SU-DHL-6 (cell line): Measurements from ENCODE around the gene APCDD1.

Experiments used
- H2AFZ ChIP-seq: fragments of 200-600 bp; sonication (generic); 2 replicates; pipeline ENCODE4 v1.6.1; 2014; ENCODE audit warnings: low read depth, mild to moderate bottlenecking, moderate library complexity, mixed read lengths, antibody characterized with exemption, low read length; ENCODE audit not compliant: severe bottlenecking
- H3F3A ChIP-seq: fragments of 200-600 bp; shearing (Covaris generic); 2 replicates; pipeline ENCODE4 v1.6.0; 2016; ENCODE audit warnings: antibody characterized with exemption, mild to moderate bottlenecking; ENCODE audit not compliant: insufficient read depth
- H3K27ac ChIP-seq: fragments of 200-600 bp; sonication (generic); 2 replicates; pipeline ENCODE4 v1.5.1; 2016; ENCODE audit warnings: low read depth, mild to moderate bottlenecking, low read length, moderate library complexity, mixed read lengths
- H3K27me3 ChIP-seq: fragments of 200-600 bp; sonication (generic), shearing (Covaris generic); 2 replicates; pipeline ENCODE4 v1.6.0; 2014; ENCODE audit warnings: mild to moderate bottlenecking, low read length
- H3K36me3 ChIP-seq: fragments of 200-600 bp; sonication (generic); 2 replicates; pipeline ENCODE4 v1.6.1; 2014; ENCODE audit warnings: mild to moderate bottlenecking, low read length, mixed read lengths
- H3K4me2 ChIP-seq: fragments of 300-600, 200-600 bp; shearing (Covaris generic), sonication (generic); 2 replicates; pipeline ENCODE4 v1.6.0; 2014; ENCODE audit warnings: low read length, low read depth, mild to moderate bottlenecking; ENCODE audit not compliant: poor library complexity, severe bottlenecking
- H3K4me3 ChIP-seq: fragments of 200-600 bp; sonication (generic); 2 replicates; pipeline ENCODE4 v1.5.1; 2014; ENCODE audit warnings: antibody characterized with exemption, low read length, mild to moderate bottlenecking, mixed read lengths; ENCODE audit not compliant: insufficient read depth, poor library complexity, severe bottlenecking
- H3K79me2 ChIP-seq: fragments of 200-600 bp; sonication (generic); 2 replicates; pipeline ENCODE4 v1.6.1; 2014; ENCODE audit warnings: mild to moderate bottlenecking, low read length, moderate library complexity; ENCODE audit not compliant: insufficient read depth
- H3K9ac ChIP-seq: fragments of 200-600 bp; sonication (generic); 2 replicates; pipeline ENCODE4 v1.7.0; 2014; ENCODE audit warnings: mild to moderate bottlenecking, low read length
- H3K9me2 ChIP-seq: fragments of 200-600 bp; sonication (generic); replicated peaks from 2 replicates; pipeline ENCODE4 v1.6.1; 2014; ENCODE audit warnings: low read length; ENCODE audit not compliant: insufficient read depth
- H3K9me3 ChIP-seq: fragments of 200-600 bp; sonication (generic); 2 replicates; pipeline ENCODE4 v1.6.1; 2014; ENCODE audit warnings: low read length, mixed read lengths; ENCODE audit not compliant: insufficient read depth
- H4K20me1 ChIP-seq: fragments of 200-600 bp; sonication (generic); 2 replicates; pipeline ENCODE4 v1.6.1; 2014; ENCODE audit warnings: low read depth, mild to moderate bottlenecking, antibody characterized with exemption, low read length, moderate library complexity, mixed read lengths
- CTCF ChIP-seq: fragments of 200-600 bp; sonication (generic); IDR thresholded peaks from one replicate; pipeline ENCODE4 v1.5.1; 2017; ENCODE audit warnings: antibody characterized with exemption, mild to moderate bottlenecking, low read length, moderate library complexity; ENCODE audit not compliant: insufficient read depth, poor library complexity, severe bottlenecking
- EZH2phosphoT487 ChIP-seq: fragments of 200-600 bp; sonication (generic), shearing (Covaris generic); conservative IDR thresholded peaks from 2 replicates; pipeline ENCODE4 v1.6.1; 2018; ENCODE audit warnings: mild to moderate bottlenecking, antibody characterized with exemption, low read length, moderate library complexity, mixed read lengths

APCDD1 gene

GRCh38 chr18:10523544-10523943 lies 69.1 kb downstream of the APCDD1 start:
- H3K9me2 ChIP-seq, result no peaks in the 10 kb centered on the region
- no peaks in the 10 kb centered on the region for H3K36me3 ChIP-seq
- peaks cover 24% of the 10 kb centered on the region for H3K79me2 ChIP-seq
- no peaks in the 10 kb centered on the region for H3K27me3 ChIP-seq
- H3F3A ChIP-seq, result no peaks in the 10 kb centered on the region
- no peaks in the 10 kb centered on the region for H3K9me3 ChIP-seq
- no peak overlapping the region for H3K4me3 ChIP-seq
- H2AFZ ChIP-seq, result no peak overlapping the region
- H3K9ac ChIP-seq, result no peak overlapping the region
- H3K4me2 ChIP-seq, result no peak overlapping the region
- no peak overlapping the region for H3K27ac ChIP-seq
- TF ChIP-seq EZH2phosphoT487, result no peak
- TF ChIP-seq CTCF, result no peak
- no peaks in the 10 kb centered on the region for H4K20me1 ChIP-seq

- Histone ChIP-seq H3K4me3 (no peak overlapping the region), H3F3A (no peaks in the 10 kb centered on the region), H3K9ac (no peak overlapping the region), H3K9me3 (no peaks in the 10 kb centered on the region), H3K4me2 (peak overlapping the region; percentile 66), H3K36me3 (no peaks in the 10 kb centered on the region; the same call in 1 of the 2 replicates), H3K27ac (no peak overlapping the region), H3K9me2 (no peaks in the 10 kb centered on the region), H3K27me3 (no peaks in the 10 kb centered on the region), H2AFZ (peak overlapping the region; percentile 95), H3K79me2 (peaks cover 36% of the 10 kb centered on the region), H4K20me1 (no peaks in the 10 kb centered on the region)
- TF ChIP-seq EZH2phosphoT487, result no peak
- TF ChIP-seq CTCF, result no peak
Observed at GRCh38 chr18:10524507-10525370, 70.3 kb downstream of the APCDD1 start.

- H3K4me2 ChIP-seq, result peak overlapping the region; percentile 66
- no peaks in the 10 kb centered on the region; the same call in 1 of the 2 replicates for H3K36me3 ChIP-seq
- no peak overlapping the region for H3K27ac ChIP-seq
- H3K9me2 ChIP-seq, result no peaks in the 10 kb centered on the region
- H3K9me3 ChIP-seq, result no peaks in the 10 kb centered on the region
- peak overlapping the region; percentile 73; the same call in 1 of the 2 replicates for H3K9ac ChIP-seq
- H3K27me3 ChIP-seq, result no peaks in the 10 kb centered on the region
- peak overlapping the region; percentile 79 for H3K4me3 ChIP-seq
- TF ChIP-seq EZH2phosphoT487 (no peak), CTCF (no peak)
- peak overlapping the region; percentile 95 for H2AFZ ChIP-seq
- no peaks in the 10 kb centered on the region for H3F3A ChIP-seq
- H4K20me1 ChIP-seq, result no peaks in the 10 kb centered on the region
- H3K79me2 ChIP-seq, result peaks cover 42% of the 10 kb centered on the region
Observed at GRCh38 chr18:10525371-10525691, 70.9 kb downstream of the APCDD1 start.
